ENCODE data around the gene MRPS12.

MRPS12 gene

GRCh38 chr19:38951187-38951586 is 20.4 kb downstream of the MRPS12 start:
- TF ChIP-seq CTCF (conservative IDR thresholded peaks at IDR 0.05; ENCODE audit: low read depth, low read length): no peak
- H3K4me3 ChIP-seq (IDR thresholded peaks at IDR 0.05; ENCODE audit: insufficient read depth, low read depth, low read length): no peak overlapping the region
- H3K4me1 ChIP-seq (ENCODE audit: low read depth, poor library complexity, severe bottlenecking): peaks cover 4% of the 10 kb centered on the region
- no peak overlapping the region for H3K9ac ChIP-seq
- H4K20me1 ChIP-seq (ENCODE audit: insufficient read depth): no peaks in the 10 kb centered on the region
- H3K27ac ChIP-seq: no peak overlapping the region
- peaks cover 17% of the 10 kb centered on the region; the same call in 1 of the 2 replicates for H3K27me3 ChIP-seq (ENCODE audit: insufficient read depth, low read depth)
- no peaks in the 10 kb centered on the region for H3K36me3 ChIP-seq (ENCODE audit: insufficient read depth)
- no peak overlapping the region for H3K4me2 ChIP-seq
- H2AFZ ChIP-seq (ENCODE audit: low read depth): no peak overlapping the region
- H3K79me2 ChIP-seq (ENCODE audit: insufficient read depth, low read depth): no peaks in the 10 kb centered on the region

- Histone ChIP-seq H3K4me2 (peak overlapping the region; percentile 18), H4K20me1 (ENCODE audit: insufficient read depth) (no peaks in the 10 kb centered on the region), H3K4me1 (ENCODE audit: low read depth, poor library complexity, severe bottlenecking) (peaks cover 4% of the 10 kb centered on the region), H3K36me3 (ENCODE audit: insufficient read depth) (no peaks in the 10 kb centered on the region), H2AFZ (ENCODE audit: low read depth) (peak overlapping the region; percentile 65; the same call in 1 of the 2 replicates), H3K79me2 (ENCODE audit: insufficient read depth, low read depth) (no peaks in the 10 kb centered on the region), H3K9ac (no peak overlapping the region), H3K27ac (no peak overlapping the region), H3K4me3 (IDR thresholded peaks at IDR 0.05; ENCODE audit: insufficient read depth, low read depth, low read length) (no peak overlapping the region), H3K27me3 (ENCODE audit: insufficient read depth, low read depth) (peaks cover 5% of the 10 kb centered on the region; the same call in 1 of the 2 replicates)
- peak; percentile 72 for TF ChIP-seq CTCF (conservative IDR thresholded peaks at IDR 0.05; ENCODE audit: low read depth, low read length)
Observed at GRCh38 chr19:38952395-38953165, 21.8 kb downstream of the MRPS12 start.

GRCh38 chr19:38953677-38954076 is 22.9 kb downstream of the MRPS12 start:
- Histone ChIP-seq H2AFZ (ENCODE audit: low read depth) (no peak overlapping the region), H3K27me3 (ENCODE audit: insufficient read depth, low read depth) (no peaks in the 10 kb centered on the region; the same call in 1 of the 2 replicates), H4K20me1 (ENCODE audit: insufficient read depth) (no peaks in the 10 kb centered on the region), H3K4me3 (IDR thresholded peaks at IDR 0.05; ENCODE audit: insufficient read depth, low read depth, low read length) (no peak overlapping the region), H3K9ac (no peak overlapping the region), H3K27ac (no peak overlapping the region), H3K79me2 (ENCODE audit: insufficient read depth, low read depth) (no peaks in the 10 kb centered on the region), H3K4me2 (no peak overlapping the region), H3K36me3 (ENCODE audit: insufficient read depth) (no peaks in the 10 kb centered on the region), H3K4me1 (ENCODE audit: low read depth, poor library complexity, severe bottlenecking) (peaks cover 4% of the 10 kb centered on the region)
- TF ChIP-seq CTCF (conservative IDR thresholded peaks at IDR 0.05; ENCODE audit: low read depth, low read length): no peak

- Histone ChIP-seq H3K36me3 (ENCODE audit: insufficient read depth) (no peaks in the 10 kb centered on the region), H4K20me1 (ENCODE audit: insufficient read depth) (no peaks in the 10 kb centered on the region), H3K4me3 (IDR thresholded peaks at IDR 0.05; ENCODE audit: insufficient read depth, low read depth, low read length) (no peak overlapping the region), H2AFZ (ENCODE audit: low read depth) (no peak overlapping the region), H3K27me3 (ENCODE audit: insufficient read depth, low read depth) (no peaks in the 10 kb centered on the region), H3K9ac (no peak overlapping the region), H3K27ac (no peak overlapping the region), H3K4me2 (no peak overlapping the region), H3K79me2 (ENCODE audit: insufficient read depth, low read depth) (no peaks in the 10 kb centered on the region), H3K4me1 (ENCODE audit: low read depth, poor library complexity, severe bottlenecking) (peaks cover 4% of the 10 kb centered on the region)
- no peak for TF ChIP-seq CTCF (conservative IDR thresholded peaks at IDR 0.05; ENCODE audit: low read depth, low read length)
Observed at GRCh38 chr19:38956264-38956663, 25.5 kb downstream of the MRPS12 start.

Measured in KMS-11 (cell line).